Gastroesophageal sphincter (tissue), 2 donors: ENCODE data around the gene OR2B2.

Experiments used
- EP300 ChIP-seq: sonication (generic); formaldehyde crosslinking; IDR thresholded peaks from one replicate; pipeline ENCODE4 v1.6.1; 2017; ENCODE audit warnings: antibody characterized with exemption, mild to moderate bottlenecking
- POLR2A ChIP-seq, 2 donors: fragments of 450-650 bp; IDR thresholded peaks; one replicate each; pipeline ENCODE4 v1.6.1; 2017; ENCODE audit warnings: antibody characterized with exemption in 2 of 2, mild to moderate bottlenecking in 2 of 2, moderate library complexity in 1 of 2

DNA sequence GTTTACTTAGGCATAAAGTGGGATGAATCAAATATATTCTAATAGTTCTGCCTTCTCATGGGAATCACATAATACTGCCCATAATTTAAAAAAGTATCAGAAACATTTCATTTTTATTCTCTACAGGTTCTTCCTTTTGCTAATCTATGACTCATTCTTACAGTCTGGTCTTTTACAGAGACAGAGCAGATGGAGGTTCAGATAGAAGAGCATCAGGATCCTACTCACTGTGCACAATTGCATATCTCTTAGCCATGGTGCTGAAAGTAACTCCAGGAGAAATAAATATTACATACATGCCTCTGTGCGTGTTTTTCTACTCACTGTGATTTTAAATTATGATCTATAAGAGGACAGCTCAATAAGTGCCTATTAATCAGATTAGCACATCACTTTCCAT lies 28.6 kb upstream of the OR2B2 start:
- no peak for TF ChIP-seq POLR2A (IDR thresholded peaks at IDR 0.05)
- TF ChIP-seq EP300, result no peak
